HFF-Myc (cell line): ENCODE measurements around the gene SYAP1.

Experiments
- DNase-seq: peaks from one replicate; pipeline ENCODE4 v3.0.0-alpha.2; 2011; ENCODE audit warnings: low read depth; ENCODE audit errors: extremely low read depth
- H3K4me3 ChIP-seq: replicated peaks from 2 replicates; pipeline ENCODE4 v1.5.1; 2011; ENCODE audit warnings: low read depth, mild to moderate bottlenecking, control low read depth, low read length
- TF ChIP-seq, protein P1 (sequence below): IDR thresholded peaks from 2 replicates; pipeline ENCODE4 v1.5.1; 2012; ENCODE audit warnings: mild to moderate bottlenecking, low read depth, low read length, control low read depth; ENCODE audit errors: missing control alignments

SYAP1 gene

DNA sequence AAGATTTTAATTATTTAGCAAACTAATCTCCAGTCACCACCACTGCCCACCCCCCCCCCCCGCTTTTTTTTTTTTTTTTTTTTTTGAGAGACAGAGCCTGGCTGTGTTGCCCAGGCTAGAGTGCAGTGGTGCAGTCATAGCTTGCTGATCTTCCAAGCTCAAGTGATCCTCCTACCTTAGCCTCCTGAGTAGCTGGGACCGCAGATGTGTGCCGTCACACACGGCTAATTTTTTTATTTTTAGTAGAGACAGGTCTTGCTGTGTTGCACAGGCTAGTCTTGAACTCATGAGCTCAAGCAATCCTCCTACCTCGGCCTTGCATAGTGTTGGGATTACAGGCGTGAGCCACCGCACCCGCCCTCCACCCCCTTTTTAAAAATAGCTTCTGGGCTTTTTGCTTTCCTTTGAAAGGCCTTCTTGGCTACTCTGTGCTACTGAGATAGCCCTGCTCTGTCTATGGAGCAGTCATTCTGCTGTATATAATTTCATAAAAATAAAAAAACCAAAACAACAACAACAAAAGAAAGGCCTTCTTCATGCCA is 85.6 kb downstream of the SYAP1 start:
- H3K4me3 ChIP-seq = no peak overlapping the region
- TF ChIP-seq, protein P1, sequence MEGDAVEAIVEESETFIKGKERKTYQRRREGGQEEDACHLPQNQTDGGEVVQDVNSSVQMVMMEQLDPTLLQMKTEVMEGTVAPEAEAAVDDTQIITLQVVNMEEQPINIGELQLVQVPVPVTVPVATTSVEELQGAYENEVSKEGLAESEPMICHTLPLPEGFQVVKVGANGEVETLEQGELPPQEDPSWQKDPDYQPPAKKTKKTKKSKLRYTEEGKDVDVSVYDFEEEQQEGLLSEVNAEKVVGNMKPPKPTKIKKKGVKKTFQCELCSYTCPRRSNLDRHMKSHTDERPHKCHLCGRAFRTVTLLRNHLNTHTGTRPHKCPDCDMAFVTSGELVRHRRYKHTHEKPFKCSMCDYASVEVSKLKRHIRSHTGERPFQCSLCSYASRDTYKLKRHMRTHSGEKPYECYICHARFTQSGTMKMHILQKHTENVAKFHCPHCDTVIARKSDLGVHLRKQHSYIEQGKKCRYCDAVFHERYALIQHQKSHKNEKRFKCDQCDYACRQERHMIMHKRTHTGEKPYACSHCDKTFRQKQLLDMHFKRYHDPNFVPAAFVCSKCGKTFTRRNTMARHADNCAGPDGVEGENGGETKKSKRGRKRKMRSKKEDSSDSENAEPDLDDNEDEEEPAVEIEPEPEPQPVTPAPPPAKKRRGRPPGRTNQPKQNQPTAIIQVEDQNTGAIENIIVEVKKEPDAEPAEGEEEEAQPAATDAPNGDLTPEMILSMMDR = no peak

DNA sequence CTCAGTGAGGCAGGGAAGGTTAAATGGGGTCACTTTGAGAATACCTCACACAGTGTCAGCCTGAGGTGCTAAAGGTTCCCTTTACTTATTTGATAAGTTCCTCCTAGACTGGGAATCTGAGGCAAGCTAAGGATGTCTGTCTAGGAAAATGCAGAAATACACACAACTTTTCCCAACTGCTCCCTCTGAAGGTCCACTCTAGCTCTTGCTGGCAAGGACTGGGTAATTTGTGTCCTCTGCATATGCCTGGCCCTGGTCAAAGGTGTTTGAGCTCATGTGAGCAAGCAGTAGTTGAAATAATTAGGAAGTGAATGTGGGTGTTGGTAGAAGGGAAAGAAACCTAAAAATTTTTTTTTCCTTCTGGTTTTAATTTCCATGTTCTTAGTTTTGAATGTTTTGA is 88.1 kb downstream of the SYAP1 start:
- no peak for DNase-seq
- TF ChIP-seq, protein P1 = peak; percentile 30
- H3K4me3 ChIP-seq = no peak overlapping the region

More for the DNA sequence above, 85.6 kb downstream of the SYAP1 start:
- no peak for DNase-seq

DNA sequence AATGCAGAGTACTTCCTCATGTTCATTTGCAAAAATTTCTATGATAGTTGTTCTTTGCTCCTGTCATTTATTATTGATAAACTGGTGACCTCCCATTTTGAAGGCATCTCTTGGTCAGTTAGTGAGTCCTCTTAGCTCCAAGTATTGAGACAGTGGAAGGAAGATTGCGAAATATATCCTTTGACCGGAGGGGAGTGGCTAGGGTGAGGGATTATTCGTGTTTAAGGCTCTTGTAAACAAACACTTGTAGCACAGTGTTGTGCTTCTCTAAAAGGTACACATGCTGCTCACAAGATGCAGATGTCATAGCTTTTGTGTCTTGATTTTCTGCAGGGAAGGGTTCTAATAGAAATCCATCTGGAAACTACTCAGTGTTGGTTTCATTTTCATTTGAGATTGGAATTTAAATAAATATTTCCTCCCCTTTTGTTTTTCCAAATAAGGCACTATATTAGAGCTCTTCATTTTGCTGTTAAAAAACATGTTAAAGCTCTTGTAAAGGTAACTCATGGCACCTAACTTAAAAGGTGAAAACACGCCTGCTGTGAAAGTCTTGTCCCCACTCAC is 88.6 kb downstream of the SYAP1 start:
- TF ChIP-seq, protein P1 = no peak
- H3K4me3 ChIP-seq = 0 out of 2 replicates have a peak overlapping the region, but pooled peaks have one; percentile 0
- no peak for DNase-seq

DNA sequence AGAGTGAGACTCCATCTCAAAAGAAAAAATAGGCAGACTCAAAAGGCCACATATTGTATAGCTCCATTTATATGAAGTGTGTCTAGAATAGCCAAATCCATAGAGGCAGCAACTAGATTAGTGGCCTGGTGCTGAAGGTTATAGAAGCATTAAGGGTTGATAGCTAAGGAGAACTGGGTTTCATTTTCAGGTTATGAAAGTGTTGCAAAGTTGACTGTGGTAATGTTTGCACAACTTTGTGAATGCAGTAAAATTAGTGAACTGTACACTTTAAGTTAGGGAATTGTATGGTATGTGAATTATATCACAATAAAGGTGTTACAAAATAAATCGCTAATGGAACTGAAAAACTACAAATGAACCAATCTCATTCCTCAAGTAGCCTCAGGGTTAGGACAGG is 95.2 kb downstream of the SYAP1 start:
- DNase-seq = no peak
- no peak overlapping the region for H3K4me3 ChIP-seq
- TF ChIP-seq, protein P1 = no peak
